Naive thymus-derived CD4-positive, alpha-beta T cell (primary cell): ENCODE data around the gene ADGRL3. TPM values are rescaled to one million over a fixed set of nuclear protein-coding genes. Genes with fewer than 3 reads are reported as not detected.

Source experiments
- ATAC-seq: fragments of 150-1000 bp; cut with Tn5 transposase; 2 replicates; pipeline ENCODE4 v1.10.0; 2021; ENCODE audit warnings: mild to moderate bottlenecking, moderate library complexity
- CTCF ChIA-PET: fragments of 350-600 bp; sonication (Branson Sonifier 250); formaldehyde crosslinking; loops from one replicate; lab custom pipeline; 2021; ENCODE audit warnings: antibody characterized with exemption; lab: Charles Lee
- POLR2A ChIA-PET: fragments of 350-600 bp; sonication (Branson Sonifier 250); formaldehyde crosslinking; loops from one replicate; lab custom pipeline; 2021; ENCODE audit warnings: antibody characterized with exemption, inconsistent platforms; lab: Charles Lee
- DNase-seq, 9 donors: peaks; one replicate each; pipeline versions ENCODE4 v3.0.0 to v3.0.0-alpha.2; 2020 to 2022; ENCODE audit warnings: mixed read lengths in 1 of 9
- H3K27ac ChIP-seq: one replicate; pipeline ENCODE4 v1.7.0; 2013; ENCODE audit warnings: mild to moderate bottlenecking, low read depth, low read length, moderate library complexity
- H3K27me3 ChIP-seq, 2 donors: one replicate each; pipeline ENCODE4 v1.7.0; 2013; ENCODE audit warnings: low read length in 2 of 2, mild to moderate bottlenecking in 2 of 2, moderate library complexity in 2 of 2; ENCODE audit not compliant: control insufficient read depth in 2 of 2, insufficient read depth in 2 of 2
- H3K36me3 ChIP-seq, 3 experiments: 1 replicate in 2 of 3; 2 replicates in 1 of 3; pipeline ENCODE4 v1.7.0; 2013; ENCODE audit warnings: low read length in 3 of 3, mild to moderate bottlenecking in 3 of 3, moderate library complexity in 1 of 3; ENCODE audit not compliant: insufficient read depth in 3 of 3, control insufficient read depth in 2 of 3
- H3K4me1 ChIP-seq, 2 donors: one replicate each; pipeline ENCODE4 v1.7.0; 2013; ENCODE audit warnings: low read length in 2 of 2, mild to moderate bottlenecking in 2 of 2, moderate library complexity in 1 of 2; ENCODE audit not compliant: control insufficient read depth in 2 of 2, insufficient read depth in 2 of 2
- H3K4me3 ChIP-seq: 2 replicates; pipeline ENCODE4 v1.7.0; 2013; ENCODE audit warnings: mild to moderate bottlenecking, low read length
- H3K9me3 ChIP-seq, 3 experiments: 1 replicate in 2 of 3; 2 replicates in 1 of 3; pipeline ENCODE4 v1.7.0; 2013; ENCODE audit warnings: low read length in 3 of 3; ENCODE audit not compliant: control insufficient read depth in 2 of 3
- H3K27ac Mint-ChIP-seq, 9 donors: one replicate each; pipeline ENCODE4 v1.8.0; 2020 to 2022; ENCODE audit warnings: mixed read lengths in 9 of 9, mild to moderate bottlenecking in 8 of 9, moderate library complexity in 5 of 9, inconsistent platforms in 2 of 9
- H3K27me3 Mint-ChIP-seq, 5 donors: one replicate each; pipeline ENCODE4 v1.8.0; 2021 to 2022; ENCODE audit warnings: mixed read lengths in 5 of 5, mild to moderate bottlenecking in 1 of 5
- H3K36me3 Mint-ChIP-seq, 5 donors: one replicate each; pipeline ENCODE4 v1.8.0; 2020 to 2022; ENCODE audit warnings: mixed read lengths in 5 of 5, mild to moderate bottlenecking in 3 of 5, inconsistent platforms in 1 of 5
- H3K4me1 Mint-ChIP-seq, 7 donors: one replicate each; pipeline ENCODE4 v1.8.0; 2020 to 2022; ENCODE audit warnings: mixed read lengths in 7 of 7, mild to moderate bottlenecking in 3 of 7, inconsistent platforms in 1 of 7
- H3K4me3 Mint-ChIP-seq, 10 donors: one replicate each; pipeline ENCODE4 v1.8.0; 2020 to 2022; ENCODE audit warnings: mild to moderate bottlenecking in 10 of 10, mixed read lengths in 10 of 10, moderate library complexity in 6 of 10, inconsistent platforms in 2 of 10
- H3K9me3 Mint-ChIP-seq, 11 donors: one replicate each; pipeline ENCODE4 v1.8.0; 2020 to 2022; ENCODE audit warnings: mixed read lengths in 11 of 11, mild to moderate bottlenecking in 4 of 11, inconsistent platforms in 1 of 11, moderate library complexity in 1 of 11
- intact Hi-C, 2 donors: fragments of 100-400 bp; cut with micrococcal nuclease; formaldehyde crosslinking; loops; one replicate each; pipeline ENCODE4 v1.15.1; 2023
- polyA plus RNA-seq, 2 donors: library from polyadenylated mRNA; unstranded; fragments of 300-500 nt; fragmentation: Illumina TruSeq; gene quantifications; one replicate each; pipeline ENCODE4 v1.2.3, GENCODE V29; 2021
- total RNA-seq, 6 experiments: library from RNA in 5 of 6; stranded (reverse) in 5 of 6; gene quantifications; 1 replicate in 5 of 6; 2 replicates in 1 of 6; pipeline ENCODE4 v1.2.3 and lab custom pipeline; 2021 to 2026

ADGRL3 gene
- total and polyA plus RNA-seq, 7 experiments from 2014 or later = not detected

GRCh38 chr4:61180405-61180804 lies 19.7 kb upstream of the ADGRL3 start:
- no peaks in the 10 kb centered on the region for H3K4me1 ChIP-seq
- intact Hi-C loops = no loop called here
- no peak overlapping the region for H3K27ac ChIP-seq
- no peak for ATAC-seq
- POLR2A ChIA-PET = no interaction called here
- Mint-ChIP-seq H3K36me3 (no peaks in the 10 kb centered on the region), H3K4me3 (no peak overlapping the region), H3K27me3 (no peaks in the 10 kb centered on the region), H3K27ac (no peak overlapping the region), H3K4me1 (no peaks in the 10 kb centered on the region), H3K9me3 (peaks cover 0 to 24% (median 6%) of the 10 kb centered on the region in 11 donors)
- no peak for DNase-seq
- no peaks in the 10 kb centered on the region for H3K36me3 ChIP-seq
- H3K9me3 ChIP-seq = peaks cover 0 to 4% (median 0%) of the 10 kb centered on the region in 3 experiments
- H3K27me3 ChIP-seq = no peaks in the 10 kb centered on the region
- no peak overlapping the region for H3K4me3 ChIP-seq
- CTCF ChIA-PET = no interaction called here

- ChIA-PET CTCF (no interaction called here), POLR2A (no interaction called here)
- Mint-ChIP-seq H3K4me3 (no peak overlapping the region), H3K36me3 (no peaks in the 10 kb centered on the region), H3K27me3 (no peaks in the 10 kb centered on the region), H3K4me1 (no peaks in the 10 kb centered on the region), H3K9me3 (peaks cover 0 to 27% (median 6%) of the 10 kb centered on the region in 11 donors), H3K27ac (no peak overlapping the region)
- Histone ChIP-seq H3K4me3 (no peak overlapping the region), H3K9me3 (peaks cover 0 to 5% (median 0%) of the 10 kb centered on the region in 3 experiments), H3K27ac (no peak overlapping the region), H3K4me1 (no peaks in the 10 kb centered on the region), H3K36me3 (no peaks in the 10 kb centered on the region), H3K27me3 (no peaks in the 10 kb centered on the region)
- intact Hi-C loops = no loop called here
- no peak for ATAC-seq
- no peak for DNase-seq
These were observed 17.2 kb upstream of the ADGRL3 start for GRCh38 chr4:61182915-61183314.

- POLR2A ChIA-PET = no interaction called here
- CTCF ChIA-PET = no interaction called here
- ATAC-seq = no peak
These were observed 14.8 kb upstream of the ADGRL3 start for GRCh38 chr4:61185288-61185687.

GRCh38 chr4:61192392-61192791 lies 7.7 kb upstream of the ADGRL3 start:
- ChIA-PET CTCF (no interaction called here), POLR2A (no interaction called here)
- no peaks in the 10 kb centered on the region for H3K4me1 Mint-ChIP-seq
- DNase-seq = no peak
- H3K4me1 ChIP-seq = no peaks in the 10 kb centered on the region
- no peaks in the 10 kb centered on the region for H3K27me3 Mint-ChIP-seq
- no peak overlapping the region for H3K4me3 ChIP-seq
- no peak for ATAC-seq
- peaks cover 0 to 24% (median 6%) of the 10 kb centered on the region in 11 donors for H3K9me3 Mint-ChIP-seq
- H3K27ac ChIP-seq = no peak overlapping the region
- H3K36me3 Mint-ChIP-seq = no peaks in the 10 kb centered on the region
- H3K27ac Mint-ChIP-seq = no peak overlapping the region
- no peaks in the 10 kb centered on the region for H3K9me3 ChIP-seq
- intact Hi-C loops = no loop called here
- no peaks in the 10 kb centered on the region for H3K36me3 ChIP-seq
- H3K4me3 Mint-ChIP-seq = no peak overlapping the region
- no peaks in the 10 kb centered on the region for H3K27me3 ChIP-seq

More at GRCh38 chr4:61185288-61185687, 14.8 kb upstream of the ADGRL3 start:
- Histone ChIP-seq H3K36me3 (no peaks in the 10 kb centered on the region), H3K4me3 (no peak overlapping the region), H3K9me3 (peaks cover 0 to 5% (median 0%) of the 10 kb centered on the region in 3 experiments), H3K27me3 (no peaks in the 10 kb centered on the region), H3K27ac (no peak overlapping the region), H3K4me1 (no peaks in the 10 kb centered on the region)
- Mint-ChIP-seq H3K27ac (no peak overlapping the region), H3K27me3 (no peaks in the 10 kb centered on the region), H3K4me3 (no peak overlapping the region), H3K9me3 (peaks cover 0 to 31% (median 7%) of the 10 kb centered on the region in 11 donors), H3K4me1 (no peaks in the 10 kb centered on the region), H3K36me3 (no peaks in the 10 kb centered on the region)
- DNase-seq = no peak
- intact Hi-C loops = no loop called here

- CTCF ChIA-PET = no interaction called here
- DNase-seq (no peak), ATAC-seq (no peak)
- H3K27ac Mint-ChIP-seq = no peak overlapping the region
- no peak overlapping the region for H3K4me3 ChIP-seq
- H3K9me3 ChIP-seq = no peaks in the 10 kb centered on the region
- H3K4me1 ChIP-seq = no peaks in the 10 kb centered on the region
- no peaks in the 10 kb centered on the region for H3K36me3 ChIP-seq
- intact Hi-C loops = no loop called here
- POLR2A ChIA-PET = no interaction called here
- no peaks in the 10 kb centered on the region for H3K4me1 Mint-ChIP-seq
- H3K27me3 ChIP-seq = no peaks in the 10 kb centered on the region
- peaks cover 2 to 20% (median 5%) of the 10 kb centered on the region in 11 donors for H3K9me3 Mint-ChIP-seq
- no peak overlapping the region for H3K27ac ChIP-seq
- H3K36me3 Mint-ChIP-seq = peaks cover 0 to 2% (median 0%) of the 10 kb centered on the region in 5 donors
- no peak overlapping the region for H3K4me3 Mint-ChIP-seq
- H3K27me3 Mint-ChIP-seq = peaks cover 3 to 7% (median 6%) of the 10 kb centered on the region in 5 donors
These were observed 6.3 kb upstream of the ADGRL3 start for GRCh38 chr4:61193863-61194262.

GRCh38 chr4:61194571-61194970 lies 5.6 kb upstream of the ADGRL3 start:
- ChIA-PET POLR2A (no interaction called here), CTCF (no interaction called here)
- H3K4me3 ChIP-seq = no peak overlapping the region
- no peaks in the 10 kb centered on the region for H3K27me3 ChIP-seq
- Mint-ChIP-seq H3K4me1 (peaks cover 0 to 1% (median 0%) of the 10 kb centered on the region in 7 donors), H3K9me3 (peaks cover 2 to 16% (median 7%) of the 10 kb centered on the region in 11 donors), H3K27me3 (peaks cover 10 to 14% (median 13%) of the 10 kb centered on the region in 5 donors), H3K36me3 (peaks cover 0 to 6% (median under 1%) of the 10 kb centered on the region in 5 donors), H3K27ac (no peak overlapping the region), H3K4me3 (no peak overlapping the region)
- H3K36me3 ChIP-seq = no peaks in the 10 kb centered on the region
- no peaks in the 10 kb centered on the region for H3K4me1 ChIP-seq
- intact Hi-C loops = no loop called here
- H3K9me3 ChIP-seq = no peaks in the 10 kb centered on the region
- no peak for DNase-seq
- H3K27ac ChIP-seq = no peak overlapping the region
- no peak for ATAC-seq

- Mint-ChIP-seq H3K4me3 (no peak overlapping the region), H3K27ac (no peak overlapping the region), H3K36me3 (peaks cover 0 to 8% (median 1%) of the 10 kb centered on the region in 5 donors), H3K27me3 (peaks cover 12 to 18% (median 16%) of the 10 kb centered on the region in 5 donors), H3K9me3 (peaks cover 0 to 16% (median 7%) of the 10 kb centered on the region in 11 donors), H3K4me1 (peaks cover 0 to 3% (median 0%) of the 10 kb centered on the region in 7 donors)
- POLR2A ChIA-PET = no interaction called here
- CTCF ChIA-PET = no interaction called here
- intact Hi-C loops = no loop called here
- H3K36me3 ChIP-seq = no peaks in the 10 kb centered on the region
- no peaks in the 10 kb centered on the region for H3K27me3 ChIP-seq
- no peaks in the 10 kb centered on the region for H3K9me3 ChIP-seq
- H3K4me1 ChIP-seq = no peaks in the 10 kb centered on the region
- ATAC-seq (no peak), DNase-seq (no peak)
- no peak overlapping the region for H3K27ac ChIP-seq
- no peak overlapping the region for H3K4me3 ChIP-seq
These were observed 5.0 kb upstream of the ADGRL3 start for GRCh38 chr4:61195101-61195500.
